Measurements from ENCODE around the gene LCN9.
"Not testable (repeated sequence)": the region's sequence is repeated elsewhere in the genome, so short reads cannot be mapped to it uniquely, and the experiment has no call there.

Gene LCN9

DNA sequence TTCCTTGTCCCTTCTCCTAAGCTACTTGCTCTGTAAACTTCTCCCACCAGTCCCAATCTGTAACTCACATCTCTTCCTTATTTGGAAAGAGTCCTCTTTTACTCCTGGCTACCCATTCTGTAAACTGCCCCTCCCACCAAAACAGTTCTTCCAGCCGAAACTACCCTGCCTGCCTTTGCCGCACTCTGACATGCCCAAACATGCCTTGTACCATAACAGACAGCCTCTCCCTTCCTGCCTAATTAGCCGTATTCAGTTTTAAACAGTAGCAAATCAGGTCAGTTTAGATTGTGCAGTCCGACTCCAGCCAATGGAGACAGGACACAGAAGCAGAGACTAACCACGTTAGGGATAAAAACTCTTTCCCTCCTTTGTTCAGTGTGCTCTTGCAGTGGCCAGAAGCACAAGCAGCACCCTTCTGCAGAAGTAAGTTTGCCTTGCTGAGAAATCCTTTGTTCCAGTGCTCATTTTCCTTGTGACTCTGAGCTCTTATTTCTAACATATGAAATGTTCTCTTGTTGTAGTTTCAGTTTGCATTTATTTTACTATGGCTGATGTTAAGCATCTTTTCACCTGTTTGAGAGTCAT is 18.4 kb upstream of the LCN9 start:
- no peak for DNase-seq

DNA sequence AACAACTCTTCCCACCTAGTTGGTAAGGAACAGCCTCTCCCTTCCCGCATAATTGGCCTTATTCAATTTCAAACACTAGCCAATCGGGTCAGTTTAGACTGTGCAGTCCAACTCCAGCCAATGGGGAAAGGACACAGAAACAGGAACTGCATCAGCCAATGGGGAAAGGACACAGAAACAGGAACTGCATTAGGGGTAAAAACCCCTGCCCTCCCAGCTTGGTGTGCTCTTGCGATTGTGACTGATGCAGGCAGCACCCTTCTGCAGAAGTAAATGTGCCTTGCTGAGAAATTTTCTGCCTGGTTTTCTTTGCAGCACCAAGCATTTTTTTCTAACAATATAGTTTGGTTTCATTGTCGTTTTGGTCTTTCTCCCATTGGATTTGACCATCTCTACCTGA is 15.2 kb upstream of the LCN9 start:
- DNase-seq: no peak

DNA sequence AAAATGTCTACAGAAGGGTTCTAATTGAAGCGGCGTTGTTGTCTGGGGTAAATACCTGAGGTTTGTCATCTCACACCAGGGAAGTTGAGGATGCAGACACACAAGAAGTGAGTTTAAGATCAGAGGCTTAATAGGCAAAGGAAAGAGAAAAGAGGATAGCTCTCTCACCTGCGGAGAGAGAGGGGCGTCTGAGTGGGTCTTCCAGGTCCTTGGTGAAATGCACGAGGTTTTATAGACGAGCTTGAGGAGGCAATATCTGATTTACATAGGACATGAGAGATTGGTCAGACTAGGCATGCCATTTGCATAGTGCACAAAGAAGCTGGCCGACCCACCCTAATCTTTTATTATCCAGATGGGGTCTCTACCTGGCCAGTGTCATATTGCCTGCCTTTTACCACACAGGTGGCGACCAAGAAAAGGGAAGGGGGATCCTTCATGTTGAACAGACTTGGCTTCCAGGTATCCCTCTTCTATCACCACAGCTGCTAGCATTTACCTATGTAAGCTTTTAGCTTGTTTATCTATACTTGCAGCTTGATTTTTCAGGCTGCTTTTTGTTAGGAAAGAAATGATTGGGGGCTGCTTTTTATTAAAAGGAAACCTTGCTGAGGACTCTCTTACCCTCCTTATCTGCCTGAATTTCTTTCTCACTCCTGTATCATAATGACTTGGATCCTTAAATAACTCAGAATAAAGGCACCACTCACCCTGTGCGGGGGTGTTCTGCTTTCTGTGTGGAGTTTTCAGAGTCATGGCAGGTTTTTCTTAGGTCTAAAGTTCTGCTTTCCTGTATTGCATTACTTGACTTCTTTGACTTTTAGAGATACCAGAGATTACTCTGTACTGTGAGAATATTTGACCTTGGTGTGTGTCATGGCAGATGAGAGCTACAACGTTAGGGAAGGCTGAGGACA is 14.4 kb upstream of the LCN9 start:
- DNase-seq: no peak

DNA sequence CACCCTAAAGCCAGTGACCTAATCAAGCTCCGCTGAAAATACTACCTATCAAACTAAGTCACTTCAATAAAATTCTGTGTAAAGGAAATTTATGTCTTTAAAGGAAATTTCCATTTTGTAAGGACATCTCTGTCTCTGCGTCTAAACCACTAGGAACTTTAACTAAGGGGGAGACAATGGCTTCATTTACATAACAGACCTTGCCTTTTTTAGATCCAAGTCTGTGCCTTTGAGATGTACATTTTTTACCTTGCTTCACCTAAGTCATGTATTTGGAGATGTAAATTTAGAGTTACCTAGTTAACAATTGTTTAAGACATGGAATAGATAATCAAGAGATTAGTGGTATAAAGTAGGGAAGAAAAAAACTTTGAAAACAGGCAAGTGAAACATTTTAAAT is 13.6 kb upstream of the LCN9 start:
- no peak for DNase-seq

DNA sequence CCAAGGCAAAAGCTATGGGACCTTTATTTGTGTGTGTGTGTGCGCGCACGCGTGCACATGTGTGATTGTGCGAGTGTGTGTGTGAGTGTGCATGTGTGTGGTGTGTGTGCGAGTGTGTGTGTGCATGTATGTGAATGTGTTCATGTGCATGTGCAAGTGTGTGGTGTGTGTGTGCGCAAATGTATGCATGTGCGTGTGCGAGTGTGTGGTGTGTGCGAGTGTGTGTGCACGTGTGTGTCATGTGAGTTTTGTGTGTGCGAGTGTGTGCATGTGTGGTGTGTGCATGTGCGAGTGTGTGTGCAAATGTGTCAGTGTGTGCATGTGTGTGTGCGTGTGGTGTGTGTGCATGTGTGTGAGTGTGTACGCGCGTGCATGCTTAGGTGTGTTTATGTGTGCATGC is 12.7 kb upstream of the LCN9 start:
- no peak for DNase-seq

DNA sequence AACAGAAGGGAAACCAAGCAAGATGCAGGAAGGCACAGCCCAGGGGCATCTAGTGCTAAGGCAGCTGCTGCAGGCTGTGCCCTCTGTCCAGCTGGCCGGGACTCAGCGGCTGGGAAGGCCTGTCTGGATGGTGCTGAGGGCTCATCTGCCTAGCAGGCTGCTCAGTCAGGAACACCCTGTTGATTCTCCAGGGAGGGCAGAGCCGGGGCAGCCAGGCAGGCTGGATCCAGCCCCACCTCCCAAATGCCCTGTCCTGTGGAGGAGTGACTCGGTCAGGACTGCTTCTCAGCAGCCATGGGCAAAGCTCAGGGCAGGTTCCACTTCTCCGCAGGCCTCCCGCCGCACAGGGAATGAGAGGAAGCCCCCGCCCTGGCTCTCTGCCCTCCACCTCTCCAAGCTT is 7.8 kb upstream of the LCN9 start:
- no peak for DNase-seq

DNA sequence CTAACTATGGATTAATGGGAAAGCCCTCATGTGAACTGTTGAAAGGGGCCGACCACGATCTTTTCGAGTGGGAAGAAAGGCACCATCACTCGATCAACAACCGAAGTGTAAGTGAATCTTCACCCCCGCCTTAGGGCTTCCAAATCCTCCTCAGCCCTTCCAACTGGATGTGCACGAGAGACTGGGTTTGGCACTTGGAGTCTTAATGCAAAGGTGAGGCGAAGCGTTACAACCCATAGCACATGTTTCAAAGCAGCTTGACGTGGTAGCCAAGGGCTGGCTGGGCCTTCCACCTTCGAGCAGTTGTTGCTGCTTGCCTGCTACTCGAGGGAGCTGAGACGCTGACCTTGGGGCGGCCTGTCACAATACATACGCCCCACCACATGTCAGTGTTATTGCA is 5.7 kb upstream of the LCN9 start:
- DNase-seq: no peak

DNA sequence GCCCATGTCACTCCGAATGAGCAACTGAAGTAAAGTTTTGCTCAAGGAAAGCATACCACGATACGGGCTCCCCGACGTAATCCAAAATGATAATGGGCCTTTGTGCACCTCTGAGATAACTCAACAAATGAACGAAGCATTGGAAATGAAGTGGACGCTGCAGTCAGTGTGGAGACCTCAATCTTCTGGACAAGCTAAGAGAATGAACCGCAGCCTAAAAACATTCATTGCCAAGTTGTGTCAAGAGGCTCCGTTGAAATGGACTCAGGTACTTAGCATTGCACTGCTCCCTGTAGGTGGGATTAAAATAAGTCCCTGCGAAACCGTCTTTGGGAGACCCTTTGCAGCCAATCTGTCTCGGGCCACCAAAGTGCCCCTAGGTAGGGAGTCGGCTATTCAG is 3.9 kb upstream of the LCN9 start:
- no peak for DNase-seq

DNA sequence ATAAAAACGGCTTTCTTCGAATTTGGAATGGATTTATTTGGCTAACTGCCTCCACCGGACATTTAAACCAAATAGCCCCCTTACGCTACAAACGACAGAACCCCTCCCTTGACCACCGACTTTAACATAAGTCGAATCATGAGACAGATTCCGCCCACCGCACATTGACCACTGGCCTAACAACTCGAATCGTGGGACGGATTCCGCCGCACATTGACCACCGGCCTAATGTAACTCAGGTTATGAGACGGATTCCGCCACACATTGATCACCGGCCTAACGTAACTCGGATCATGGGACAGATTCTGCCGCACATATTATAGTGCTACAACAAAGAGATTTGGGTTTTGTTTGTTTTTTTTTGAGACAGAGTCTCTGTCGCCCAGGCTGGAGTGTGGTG is 2.7 kb upstream of the LCN9 start:
- DNase-seq: no peak

DNA sequence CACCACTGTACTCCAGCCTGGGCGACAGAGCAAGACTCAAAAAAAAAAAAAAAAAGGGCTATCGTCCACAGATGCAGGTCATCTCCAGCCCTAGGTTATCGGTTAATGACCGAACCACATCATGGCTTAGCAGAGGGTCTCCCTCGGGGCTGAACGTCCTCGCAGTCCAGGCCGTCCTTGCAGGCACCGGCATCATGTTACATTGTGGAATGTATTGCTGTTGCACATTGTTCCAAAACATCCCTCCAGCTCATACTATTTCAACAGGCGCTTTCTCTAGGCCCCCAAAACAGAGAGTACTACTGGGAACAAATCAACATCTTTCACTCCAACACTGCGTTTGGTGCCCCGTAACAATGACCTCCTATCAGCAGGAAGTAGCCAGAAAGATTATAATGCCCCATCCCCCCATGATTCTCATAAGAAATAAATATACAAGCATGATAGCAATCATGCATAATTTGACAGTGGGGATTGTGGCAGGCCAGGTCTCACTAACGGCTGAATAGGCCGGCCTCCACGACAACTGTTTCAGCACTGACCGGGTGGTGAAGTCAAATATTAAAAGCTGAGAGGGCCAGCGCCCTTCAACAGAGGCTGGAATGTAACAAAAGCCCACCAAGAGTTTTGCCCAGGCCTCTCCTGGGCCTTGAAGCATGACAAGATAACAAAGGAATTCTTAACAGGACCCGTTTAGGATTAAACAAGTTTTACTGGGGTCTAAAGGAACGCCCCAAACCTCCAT is 1.1 kb upstream of the LCN9 start:
- no peak for DNase-seq

DNA sequence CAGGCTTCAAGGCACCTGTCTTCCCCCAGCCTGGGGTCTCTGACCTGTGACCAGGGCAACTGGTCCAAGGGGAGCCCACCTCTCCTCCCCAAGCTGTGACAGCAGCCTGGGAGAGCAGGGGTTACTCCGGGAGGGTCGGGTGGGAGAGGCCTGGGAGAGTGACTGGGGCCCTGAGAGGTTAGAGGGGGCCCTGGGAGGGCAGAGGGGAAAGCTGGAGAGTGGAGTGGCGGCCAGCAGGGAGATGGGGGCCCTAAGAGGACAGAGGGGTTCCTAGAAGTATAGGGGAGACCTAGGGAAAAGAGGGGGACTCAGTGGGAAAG is 302 bp downstream of the LCN9 start:
- no peak for DNase-seq

DNA sequence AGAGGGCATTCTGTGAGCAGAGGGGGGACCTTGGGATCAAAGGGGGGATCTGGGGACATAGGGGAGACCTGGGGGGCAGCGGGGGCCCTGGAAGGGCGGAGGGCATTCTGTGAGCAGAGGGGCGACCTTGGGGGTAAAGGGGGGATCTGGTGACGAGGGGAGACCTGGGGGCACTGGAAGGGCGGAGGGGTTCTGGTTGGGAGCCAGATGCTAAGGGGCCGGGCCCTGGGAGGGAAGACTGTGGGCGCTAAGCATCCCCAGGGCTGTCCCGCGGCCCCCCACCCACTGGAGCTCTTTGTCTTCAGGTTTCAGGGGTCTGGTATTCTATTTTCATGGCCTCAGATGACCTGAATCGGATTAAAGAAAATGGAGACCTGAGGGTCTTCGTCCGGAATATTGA is 748 bp downstream of the LCN9 start:
- no peak for DNase-seq

DNA sequence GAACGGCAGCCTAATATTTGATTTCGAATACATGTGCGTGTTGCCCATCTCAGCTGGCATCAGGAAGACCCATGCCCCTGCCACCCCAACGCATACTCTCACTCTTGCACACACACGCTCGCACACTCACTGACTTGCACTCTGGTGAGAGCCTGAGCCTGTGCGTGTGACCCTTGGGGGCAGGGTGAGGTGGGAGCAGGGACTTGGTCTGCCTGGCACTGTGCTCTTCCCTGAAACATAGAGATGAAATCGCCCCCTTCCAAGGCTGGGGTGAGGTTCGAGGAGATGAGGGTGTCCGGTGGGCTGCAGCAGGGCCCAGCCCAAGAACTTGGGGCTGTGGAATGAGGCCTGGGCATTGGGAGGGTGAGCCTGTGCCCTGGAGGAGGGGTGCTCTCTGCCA is 1.2 kb downstream of the LCN9 start:
- no peak for DNase-seq

DNA sequence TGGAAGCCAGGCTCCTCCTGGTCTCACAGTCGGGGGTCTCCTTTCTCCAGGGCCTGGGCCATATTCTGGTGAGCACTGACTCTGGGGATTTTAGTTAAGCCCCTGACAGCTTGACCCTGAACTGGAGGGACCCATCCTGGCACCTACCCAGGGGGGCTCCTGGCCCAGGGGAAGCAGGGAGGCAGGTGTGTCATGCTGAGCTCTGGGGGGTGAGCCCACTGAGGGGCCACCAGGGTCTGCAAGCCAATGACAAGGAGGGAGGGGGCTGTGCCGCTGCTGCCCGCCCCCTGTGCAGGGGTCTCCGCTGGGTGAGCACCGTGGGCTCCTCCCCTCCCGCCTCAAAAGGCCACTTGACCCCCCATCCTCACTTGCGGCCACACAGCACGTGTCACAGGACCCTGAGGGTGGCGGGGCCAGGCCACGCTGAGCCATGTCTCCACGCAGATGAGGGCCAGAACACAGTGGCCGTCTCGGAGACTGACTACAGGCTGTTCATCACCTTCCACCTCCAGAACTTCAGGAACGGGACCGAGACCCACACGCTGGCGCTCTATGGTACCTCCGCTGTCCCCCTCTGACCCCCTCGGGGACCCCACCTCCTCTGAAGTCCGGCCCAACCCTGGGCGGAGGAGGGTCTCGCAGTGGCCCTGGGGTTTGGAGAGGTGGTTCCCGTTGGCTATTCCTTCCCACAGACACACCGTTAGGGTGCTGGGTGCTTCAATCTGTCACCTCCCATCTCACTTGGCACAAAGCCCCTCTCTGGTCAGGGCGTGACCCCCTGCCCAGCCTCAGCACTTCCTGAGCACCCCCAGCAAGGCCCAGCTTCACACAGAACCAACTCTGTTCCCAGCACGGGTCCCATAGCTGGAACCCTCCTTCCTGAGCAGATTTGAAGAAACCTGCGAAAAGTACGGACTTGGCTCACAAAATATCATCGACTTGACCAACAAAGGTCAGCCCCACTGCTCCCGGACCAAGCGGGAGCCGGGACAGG is 2.0 kb downstream of the LCN9 start:
- DNase-seq: no peak

DNA sequence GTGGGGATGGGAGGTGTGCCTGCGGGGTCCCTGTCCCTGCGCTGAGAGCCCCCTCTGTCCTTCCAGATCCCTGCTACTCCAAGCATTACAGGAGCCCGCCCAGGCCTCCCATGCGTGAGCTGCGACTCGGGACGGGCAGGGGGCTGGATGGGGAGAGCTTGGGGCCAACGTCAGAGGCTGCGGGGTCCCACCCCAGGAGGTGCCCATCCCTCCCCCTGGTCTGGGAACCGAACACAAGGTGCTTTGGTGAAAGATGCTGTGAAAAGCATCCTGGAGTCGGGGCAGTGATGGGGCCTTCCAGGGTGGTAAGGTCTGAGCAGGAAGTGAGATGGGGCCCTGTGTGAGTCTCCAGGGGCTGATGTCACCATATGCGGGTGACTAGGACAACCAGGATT is 2.7 kb downstream of the LCN9 start:
- no peak for DNase-seq

DNA sequence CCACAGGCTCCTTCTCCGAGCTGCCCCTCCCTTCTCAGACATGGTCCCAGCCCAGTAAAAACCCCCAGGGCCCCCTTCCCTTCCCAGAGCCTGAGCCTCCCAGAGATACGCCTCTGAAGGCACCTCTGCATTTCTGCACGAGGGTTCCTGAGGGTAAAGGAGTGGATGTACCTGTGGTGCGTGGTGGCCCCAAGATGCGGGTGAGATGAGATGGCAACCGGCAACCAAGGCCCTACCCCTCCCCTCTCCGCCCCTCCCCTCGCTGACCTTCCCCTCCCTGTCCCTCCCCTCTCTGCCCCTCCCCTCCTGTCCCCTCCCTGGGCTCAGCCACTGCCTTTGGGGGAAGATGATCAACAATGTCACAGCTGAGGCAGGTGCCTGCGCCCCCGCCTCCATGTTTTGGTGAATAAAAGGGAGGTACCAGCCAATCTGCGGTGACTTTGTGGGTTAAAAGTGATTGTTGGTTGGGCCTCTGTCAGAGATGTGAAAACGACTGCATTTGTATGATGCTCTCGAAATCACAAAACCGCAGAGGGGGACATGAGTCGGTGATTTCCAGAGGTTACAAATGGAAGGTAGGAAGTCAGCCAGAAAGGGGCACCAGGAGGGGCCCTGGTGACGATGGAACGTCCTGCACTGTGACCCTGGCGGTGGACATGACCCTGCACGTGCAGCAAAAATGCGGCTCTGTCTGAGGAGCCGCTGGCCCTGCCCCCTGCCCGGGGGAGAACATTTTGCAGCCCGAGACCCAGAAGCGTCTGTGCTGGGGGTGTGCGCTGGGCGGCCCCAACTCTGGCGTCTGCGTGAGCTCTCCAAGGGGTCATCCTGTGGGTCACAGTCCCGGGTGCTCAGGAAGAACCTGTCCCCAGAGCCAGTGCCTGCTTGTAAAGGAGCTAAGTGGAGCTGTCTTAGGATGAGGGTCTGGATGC is 3.7 kb downstream of the LCN9 start:
- no peak for DNase-seq

DNA sequence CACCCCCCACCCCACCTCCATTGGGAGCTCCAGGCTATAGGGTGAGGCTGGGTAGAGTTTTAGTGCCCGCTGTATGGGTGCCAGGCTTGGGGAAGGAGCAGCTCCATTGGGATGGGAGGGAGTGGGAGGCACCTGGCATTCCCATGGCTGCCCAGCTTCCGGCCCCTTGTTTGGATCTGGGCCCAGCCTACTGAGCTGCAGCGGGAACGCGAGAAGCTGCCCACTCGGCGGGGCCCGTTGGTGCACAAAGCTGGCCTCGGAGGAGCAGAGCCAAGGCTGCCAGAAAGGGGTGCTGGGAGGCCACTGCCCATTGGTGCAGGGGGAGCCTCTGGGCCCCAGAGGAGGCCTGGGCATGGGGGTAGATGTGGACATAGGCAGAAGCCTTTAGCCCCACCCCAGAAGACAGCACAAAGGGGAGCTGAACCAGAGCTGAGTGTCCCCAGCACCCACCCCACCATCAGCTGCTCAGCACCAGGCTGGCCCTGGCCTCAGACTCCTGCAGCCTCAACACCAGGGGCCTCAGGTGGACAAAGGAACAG is 4.4 kb downstream of the LCN9 start:
- DNase-seq: peak in 5 of 56 donors; percentile 6 to 19 (median 13)

DNA sequence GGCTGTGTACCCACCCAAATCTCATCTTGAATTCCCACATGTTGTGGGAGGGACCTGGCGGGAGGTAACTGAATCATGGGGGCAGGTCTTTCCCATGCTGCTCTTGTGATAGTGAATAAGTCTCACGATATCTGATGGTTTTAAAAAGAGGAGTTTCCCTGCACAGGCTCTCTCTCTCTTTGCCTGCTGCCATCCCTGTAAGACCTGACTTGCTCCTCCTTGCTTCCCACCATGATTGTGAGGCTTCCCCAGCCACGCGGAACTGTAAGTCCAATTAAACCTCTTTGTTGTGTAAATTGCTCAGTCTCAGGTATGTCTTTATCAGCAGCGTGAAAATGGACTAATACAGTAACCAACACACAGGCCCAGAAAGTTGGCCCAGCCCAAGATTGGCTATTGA is 5.9 kb downstream of the LCN9 start:
- DNase-seq: not testable (repeated sequence)

DNA sequence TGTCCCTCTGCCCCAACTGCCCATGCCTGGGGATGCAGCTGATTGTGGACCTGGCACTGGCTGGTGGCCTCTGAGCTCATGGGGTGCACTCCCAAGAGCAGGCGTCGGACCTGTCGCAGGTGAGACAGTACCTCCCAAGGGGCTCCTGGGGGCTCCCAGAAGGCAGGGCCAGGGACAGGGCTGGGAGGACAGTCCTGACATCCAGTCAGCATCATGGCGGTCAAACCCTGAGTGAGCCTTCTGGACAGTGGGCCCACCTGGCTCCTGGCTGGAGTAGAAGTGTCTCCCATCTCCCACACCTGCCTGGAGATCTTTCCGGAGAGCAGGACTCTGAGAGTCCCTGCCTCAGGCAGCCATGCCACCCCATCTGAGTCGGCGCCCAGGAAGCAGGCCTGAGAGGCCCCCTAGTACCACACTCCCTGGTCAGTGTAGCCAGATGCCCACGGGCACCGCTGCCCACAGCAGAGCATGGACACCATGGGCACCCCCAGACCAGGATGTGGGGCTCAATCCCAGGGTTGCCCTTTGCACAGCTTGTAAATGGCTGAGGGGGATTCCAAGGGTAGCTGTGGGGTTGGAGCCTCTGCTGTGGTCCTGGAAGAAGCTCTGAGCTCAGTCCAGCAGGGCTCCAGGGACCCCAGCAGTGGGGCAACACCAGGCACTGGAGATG is 6.6 kb downstream of the LCN9 start:
- DNase-seq: no peak

All from amygdala (tissue), 56 donors.